ENCODE data around the gene ZBTB32.
"Not testable (repeated sequence)": the region's sequence is repeated elsewhere in the genome, so short reads cannot be mapped to it uniquely, and the experiment has no call there.

The ZBTB32 gene

GRCh38 chr19:35675589-35676140 lies 28.7 kb upstream of the ZBTB32 start:
- TF ChIP-seq CTCF (IDR thresholded peaks at IDR 0.05; ENCODE audit: low read depth, low read length): no peak

GRCh38 chr19:35689836-35690235 lies 14.5 kb upstream of the ZBTB32 start:
- DNase-seq (ENCODE audit: extremely low read depth, low read depth): no peak
- TF ChIP-seq CTCF (IDR thresholded peaks at IDR 0.05; ENCODE audit: low read depth, low read length): no peak

More at GRCh38 chr19:35675589-35676140, 28.7 kb upstream of the ZBTB32 start:
- DNase-seq (ENCODE audit: extremely low read depth, low read depth): no peak

- not testable (repeated sequence) for DNase-seq (ENCODE audit: extremely low read depth, low read depth)
Measured at GRCh38 chr19:35691106-35691505, 13.3 kb upstream of the ZBTB32 start.

GRCh38 chr19:35692010-35692409 lies 12.3 kb upstream of the ZBTB32 start:
- no peak for DNase-seq (ENCODE audit: extremely low read depth, low read depth)
- no peak for TF ChIP-seq CTCF (IDR thresholded peaks at IDR 0.05; ENCODE audit: low read depth, low read length)

GRCh38 chr19:35693422-35693821 lies 10.9 kb upstream of the ZBTB32 start:
- DNase-seq (ENCODE audit: extremely low read depth, low read depth): no peak
- no peak for TF ChIP-seq CTCF (IDR thresholded peaks at IDR 0.05; ENCODE audit: low read depth, low read length)

GRCh38 chr19:35693835-35694599 lies 10.3 kb upstream of the ZBTB32 start:
- TF ChIP-seq CTCF (IDR thresholded peaks at IDR 0.05; ENCODE audit: low read depth, low read length): peak; percentile 99
- DNase-seq (ENCODE audit: extremely low read depth, low read depth): peak; percentile 49

GRCh38 chr19:35695895-35696422 lies 8.4 kb upstream of the ZBTB32 start:
- TF ChIP-seq CTCF (IDR thresholded peaks at IDR 0.05; ENCODE audit: low read depth, low read length): no peak
- DNase-seq (ENCODE audit: extremely low read depth, low read depth): no peak
